NCI-H774 (cell line): ENCODE data around the gene CUBN.
A peak's percentile ranks its signal among the peaks of the same experiment; 100 is the strongest.

ENCODE experiments used
- DNase-seq: peaks from one replicate; lab custom pipeline; 2025; lab: John Stamatoyannopoulos, UW

Gene CUBN

DNA sequence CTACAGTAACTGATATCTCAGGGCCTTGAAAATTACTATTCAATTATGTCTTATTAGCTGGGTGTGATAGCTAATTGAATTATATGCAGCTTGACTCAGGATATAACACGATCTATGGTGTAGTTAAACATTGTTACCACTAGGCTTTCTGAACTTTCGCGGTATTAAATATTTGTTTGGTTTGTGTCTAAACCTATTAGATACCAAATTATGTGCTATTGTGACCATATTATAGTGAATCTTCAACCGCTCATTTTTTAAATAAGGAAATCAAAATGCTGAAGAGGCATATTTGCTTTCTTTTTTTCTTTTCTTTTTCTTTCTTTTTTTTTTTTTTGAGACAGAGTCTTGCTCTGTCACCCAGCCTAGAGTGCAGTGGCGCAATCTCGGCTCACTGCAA lies 213.1 kb downstream of the CUBN start:
- no peak for DNase-seq

DNA sequence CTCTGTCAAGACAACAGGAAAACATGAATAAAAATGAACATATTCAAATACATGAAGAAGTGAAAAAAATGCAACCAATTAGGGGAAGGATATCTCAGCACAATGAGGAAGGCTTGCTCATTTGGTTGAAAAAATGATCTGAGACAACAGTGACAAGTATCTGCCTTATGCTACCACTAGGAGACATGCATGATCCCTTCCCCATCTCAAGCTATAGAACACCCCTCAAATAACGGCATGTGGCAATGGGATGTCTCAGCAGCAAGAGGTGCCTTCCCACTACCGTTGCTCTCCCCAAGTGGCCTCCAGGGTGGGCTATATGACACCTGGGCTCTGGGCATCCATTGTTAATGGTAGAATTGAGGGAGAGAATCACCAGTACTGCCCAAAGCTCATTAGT lies 214.3 kb downstream of the CUBN start:
- no peak for DNase-seq

GRCh38 chr10:16913266-16913665 lies 216.3 kb downstream of the CUBN start:
- no peak for DNase-seq

DNA sequence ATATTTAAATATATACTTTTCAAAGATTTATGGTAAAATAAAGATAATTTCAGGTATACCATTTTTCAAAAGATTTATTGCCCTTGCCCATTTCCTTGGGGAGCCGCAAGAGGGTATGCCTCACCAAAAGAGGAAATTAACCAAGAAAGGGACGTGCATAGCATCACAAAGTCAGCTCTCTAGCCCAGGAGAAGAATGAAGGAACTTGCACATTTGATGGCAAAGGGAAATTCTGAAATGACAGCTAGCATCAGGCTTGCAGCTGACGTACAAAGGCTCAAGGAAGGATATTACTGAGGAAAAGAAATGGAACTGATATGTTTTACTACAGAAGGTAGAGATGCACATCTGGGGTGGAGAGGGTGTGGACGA lies 218.8 kb downstream of the CUBN start:
- DNase-seq, result no peak

- no peak for DNase-seq
These were observed 219.4 kb downstream of the CUBN start for GRCh38 chr10:16909961-16910792.

DNA sequence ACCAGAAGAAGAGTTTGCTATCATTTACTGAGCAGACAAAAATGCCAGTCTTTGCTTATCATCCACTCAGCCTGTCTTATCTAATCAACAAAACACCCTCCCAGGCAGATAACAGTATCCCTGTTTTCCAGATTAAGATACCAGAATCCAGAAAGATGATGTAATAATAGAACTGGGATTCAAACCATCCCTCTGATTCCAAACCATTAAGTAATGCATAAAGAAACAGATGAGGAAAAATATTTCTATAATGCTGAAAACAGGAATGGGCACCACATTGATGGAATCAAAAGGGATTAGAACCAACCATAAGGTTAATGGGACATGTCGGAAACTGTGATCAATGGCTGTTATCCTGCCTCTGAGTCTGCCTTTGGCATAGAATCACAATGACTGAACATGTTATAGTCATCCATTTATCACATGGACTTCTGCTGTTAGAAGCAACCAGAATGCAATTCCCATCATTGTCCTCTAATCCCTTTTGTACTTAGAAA lies 220.3 kb downstream of the CUBN start:
- no peak for DNase-seq

DNA sequence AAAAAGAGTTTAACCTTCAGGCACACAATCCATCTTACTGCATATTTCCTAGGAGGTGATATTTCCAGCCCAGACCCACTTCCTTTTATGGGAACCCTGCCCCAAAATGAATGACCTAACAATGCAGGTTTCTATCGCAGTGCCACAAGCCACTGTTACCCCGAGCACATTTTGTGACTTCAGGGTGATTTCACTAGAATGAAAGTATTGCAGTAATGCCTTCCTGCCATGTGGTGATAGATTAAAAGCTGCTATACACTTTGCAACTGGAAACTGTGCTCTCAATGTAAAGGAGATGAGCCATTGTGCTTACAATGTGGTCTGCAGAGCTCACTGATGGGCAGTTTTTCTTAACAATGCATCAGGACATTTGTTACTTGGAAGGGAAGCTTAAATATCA lies 221.9 kb downstream of the CUBN start:
- no peak for DNase-seq

DNA sequence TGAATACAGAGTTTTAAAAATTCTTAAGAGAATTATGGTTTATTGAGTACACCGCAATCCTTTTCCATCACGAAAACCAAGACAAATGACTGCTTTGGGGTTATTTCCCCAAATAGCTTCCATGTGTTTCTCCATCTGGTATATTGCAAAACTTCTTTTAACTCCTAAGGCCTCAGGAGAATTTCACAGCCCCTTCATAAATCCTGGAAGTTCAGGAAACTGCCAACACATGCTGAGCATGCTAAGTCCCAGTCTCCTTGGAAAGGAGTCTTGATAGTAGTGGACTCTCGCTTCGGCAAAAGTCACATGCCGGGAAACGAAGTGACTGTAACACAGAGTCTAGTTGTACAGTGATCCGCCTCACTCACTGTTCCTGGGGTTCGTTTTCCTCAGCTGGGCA lies 224.3 kb downstream of the CUBN start:
- no peak for DNase-seq

GRCh38 chr10:16904639-16905061 lies 225.0 kb downstream of the CUBN start:
- no peak for DNase-seq

DNA sequence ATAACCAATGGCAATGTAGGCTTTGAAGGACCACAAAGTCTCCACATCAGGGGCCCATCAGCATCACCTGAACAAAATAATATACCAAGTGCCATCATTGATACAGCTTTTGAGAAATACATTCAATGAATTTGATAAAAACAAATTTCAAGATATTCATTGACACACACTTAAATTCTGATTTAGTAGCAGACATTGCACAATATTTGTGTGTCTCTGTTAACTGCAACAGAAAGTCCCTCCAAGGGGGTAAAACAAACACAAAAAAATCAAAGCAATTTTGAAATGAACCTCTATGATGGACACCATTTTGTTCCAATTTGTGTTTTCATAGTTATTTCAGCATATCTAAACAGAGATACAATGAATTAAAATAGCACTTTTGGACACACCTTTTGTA lies 225.6 kb downstream of the CUBN start:
- no peak for DNase-seq

DNA sequence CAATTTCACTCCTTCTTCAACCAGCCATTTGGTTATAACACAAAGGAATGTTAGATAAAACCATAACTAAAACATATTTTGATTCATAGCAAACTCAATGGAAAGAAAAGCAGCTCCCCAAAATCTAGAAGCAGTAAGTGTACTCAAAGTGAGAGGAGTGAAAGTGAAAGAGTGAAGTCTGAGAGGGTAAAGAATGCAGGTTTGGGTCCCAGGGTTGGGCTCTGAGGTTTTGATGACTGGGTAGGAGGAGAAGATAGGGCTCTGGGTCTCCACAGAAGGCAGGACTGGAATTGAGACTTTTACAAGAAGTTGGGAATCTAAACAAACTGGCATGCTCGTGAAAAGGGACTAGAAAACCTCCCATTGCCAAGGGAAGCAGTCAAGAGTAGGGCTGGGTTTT lies 227.0 kb downstream of the CUBN start:
- no peak for DNase-seq

DNA sequence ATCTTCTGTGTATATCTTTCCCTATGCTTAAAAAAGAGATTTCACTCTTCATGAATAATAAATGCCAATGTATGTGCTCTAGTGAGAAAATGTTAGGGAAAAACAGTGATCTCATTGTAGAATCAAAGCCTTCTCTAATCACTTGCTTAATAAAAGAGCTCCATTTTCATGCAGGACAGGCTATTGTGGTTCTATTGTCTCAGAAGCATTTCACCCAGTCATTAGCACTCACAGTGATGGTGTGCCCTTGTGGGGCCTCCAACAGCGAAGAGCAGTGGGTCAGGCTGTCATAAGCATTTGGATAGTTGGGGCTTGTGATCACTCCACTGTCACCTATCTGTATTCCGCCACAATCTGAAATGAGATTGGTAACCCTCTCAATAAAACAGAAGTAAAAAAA lies 228.5 kb downstream of the CUBN start:
- DNase-seq, result no peak

GRCh38 chr10:16896993-16897392 lies 232.6 kb downstream of the CUBN start:
- no peak for DNase-seq

- DNase-seq, result no peak
These were observed 234.8 kb downstream of the CUBN start for GRCh38 chr10:16894821-16895220.

DNA sequence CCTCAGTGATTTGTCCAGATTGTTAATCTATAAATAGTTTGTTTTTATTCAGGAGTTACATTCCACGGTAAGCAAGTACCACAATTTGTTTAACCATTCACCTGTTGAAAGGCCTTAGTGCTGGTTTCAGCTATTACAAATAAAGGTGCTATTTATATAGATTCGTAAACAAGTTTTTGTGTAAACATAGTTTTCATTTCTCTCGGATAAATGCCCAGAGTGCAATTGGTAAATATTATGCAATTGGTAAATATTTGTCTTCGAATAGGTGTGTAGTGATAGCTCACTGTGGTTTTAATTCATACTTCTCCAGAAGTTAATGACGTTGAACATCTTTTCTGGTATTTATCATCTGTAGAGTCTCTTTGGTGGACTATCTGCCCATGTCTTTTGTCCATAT lies 235.9 kb downstream of the CUBN start:
- peak; percentile 21 for DNase-seq

- DNase-seq, result no peak
These were observed 238.0 kb downstream of the CUBN start for GRCh38 chr10:16891375-16892313.

- DNase-seq, result no peak
These were observed 238.9 kb downstream of the CUBN start for GRCh38 chr10:16890691-16891090.

DNA sequence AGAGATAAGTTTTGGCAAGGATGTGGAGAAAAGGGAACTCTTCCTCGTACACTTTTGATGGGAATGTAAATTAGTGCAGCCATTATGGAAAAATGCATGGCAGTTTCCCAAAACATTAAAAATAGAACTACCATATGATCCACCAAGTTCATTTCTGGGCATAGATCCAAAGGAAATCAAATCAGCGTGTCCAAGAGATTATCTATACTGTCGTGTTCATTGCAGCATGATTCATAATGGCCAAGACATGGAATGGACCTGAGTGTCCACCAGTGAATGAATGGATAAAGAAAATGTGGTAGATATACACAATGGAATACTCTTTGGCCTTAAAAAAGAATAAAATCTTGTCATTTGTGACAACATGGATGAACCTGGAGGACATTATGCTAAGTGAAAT lies 242.0 kb downstream of the CUBN start:
- DNase-seq, result no peak

DNA sequence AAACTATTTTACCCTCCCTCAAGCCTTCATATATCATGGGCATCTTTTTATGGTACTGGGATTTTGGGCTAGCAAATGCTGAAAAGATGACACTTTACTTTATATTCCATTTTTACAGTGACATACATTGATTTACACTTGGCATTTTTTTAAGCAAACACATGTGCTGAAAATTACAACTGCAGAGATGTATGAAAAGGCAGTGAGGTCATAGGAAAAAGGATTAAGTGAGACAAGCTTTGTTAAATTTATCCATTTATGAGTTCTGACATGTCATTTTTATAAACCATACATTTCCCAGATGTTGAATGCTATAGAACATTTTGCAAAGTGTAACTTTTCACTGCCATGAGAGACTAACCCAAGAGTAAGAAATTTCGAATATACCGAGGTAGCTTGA lies 243.6 kb downstream of the CUBN start:
- DNase-seq, result no peak

- no peak for DNase-seq
These were observed 245.1 kb downstream of the CUBN start for GRCh38 chr10:16884497-16884896.

DNA sequence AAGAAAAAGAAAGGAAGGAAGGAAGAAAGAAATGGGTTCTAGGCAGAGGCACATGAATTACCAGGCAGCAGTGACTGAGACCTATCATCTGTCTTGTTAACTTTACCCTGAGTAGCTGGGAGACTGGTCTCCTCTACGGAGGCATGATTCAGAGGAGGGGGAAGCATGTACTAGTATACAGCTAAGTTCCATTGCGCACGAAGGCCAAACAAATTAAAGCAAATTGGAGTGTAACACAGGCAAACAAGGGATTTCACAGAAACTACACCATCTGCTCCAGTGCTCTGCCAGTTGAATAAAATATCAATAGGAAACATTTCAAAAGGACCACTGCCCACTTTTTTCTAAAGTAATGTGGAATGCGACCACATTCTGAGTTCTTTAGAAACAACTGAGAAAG lies 246.5 kb downstream of the CUBN start:
- DNase-seq, result no peak

GRCh38 chr10:16870331-16870730 lies 259.3 kb downstream of the CUBN start:
- no peak for DNase-seq

DNA sequence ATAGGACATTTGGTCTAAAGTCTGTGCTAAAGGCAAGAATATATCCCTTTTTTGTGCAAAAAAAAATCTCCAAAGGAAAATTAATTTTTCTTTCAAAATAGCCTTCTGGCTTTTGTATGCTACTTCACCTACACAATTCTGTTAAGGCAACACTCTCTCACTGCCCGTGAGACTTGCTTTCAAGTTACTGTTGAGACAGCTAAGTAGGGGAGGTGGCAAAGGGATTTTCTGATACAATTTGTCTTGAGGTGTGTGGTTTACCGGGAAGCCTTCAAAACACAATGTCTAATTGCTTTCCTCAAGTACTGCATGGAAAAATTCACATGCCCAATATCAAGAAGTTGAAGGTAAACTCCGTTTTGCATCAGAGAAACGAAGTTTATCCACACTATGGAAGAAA lies 261.6 kb downstream of the CUBN start:
- DNase-seq, result no peak
